ELF-1 (cell line): ENCODE data around the gene AHCTF1.
"Not testable (repeated sequence)": the region's sequence is repeated elsewhere in the genome, so short reads cannot be mapped to it uniquely, and the experiment has no call there.

Source experiments
- DNase-seq: peaks from one replicate; pipeline ENCODE4 v3.0.0-alpha.2; 2016; ENCODE audit warnings: low read depth, low spot score

AHCTF1 gene

DNA sequence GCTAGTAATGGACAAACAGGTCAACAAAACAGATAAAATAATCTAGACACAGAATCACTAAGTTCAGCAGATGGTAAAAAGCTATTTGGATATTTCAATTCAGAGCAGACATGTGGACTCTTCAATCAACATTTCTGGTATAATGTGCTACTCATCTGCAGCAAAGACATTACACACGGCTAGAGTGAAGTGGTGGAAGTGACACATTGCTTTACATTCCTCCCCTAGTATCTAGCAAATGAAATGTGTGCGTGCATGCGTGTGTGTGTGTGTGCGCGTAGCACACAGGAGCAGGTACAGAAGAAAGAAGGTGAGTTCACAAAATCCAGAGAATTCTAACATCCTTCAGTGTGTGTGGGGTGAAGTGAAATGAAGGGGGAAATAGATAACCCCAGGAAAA lies 8.3 kb downstream of the AHCTF1 start:
- no peak for DNase-seq

DNA sequence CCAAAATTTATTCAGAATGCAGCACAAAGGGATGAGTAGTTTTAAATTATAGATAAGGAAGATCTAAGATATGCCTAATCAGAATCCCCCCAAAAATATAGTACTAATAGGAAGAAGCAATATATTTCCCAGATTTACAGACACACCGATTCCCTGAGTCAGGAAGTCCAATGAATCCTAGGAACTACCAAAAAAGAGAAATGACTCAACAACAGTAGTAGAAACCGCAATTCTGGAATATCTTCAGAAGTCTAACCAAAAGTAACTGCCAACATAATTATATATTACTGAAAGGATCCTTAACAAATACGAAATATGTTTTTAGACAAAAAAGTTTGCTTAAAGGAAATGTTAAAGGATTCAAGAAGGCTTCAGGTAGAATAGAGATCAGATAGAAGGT lies 10.3 kb downstream of the AHCTF1 start:
- DNase-seq: no peak

DNA sequence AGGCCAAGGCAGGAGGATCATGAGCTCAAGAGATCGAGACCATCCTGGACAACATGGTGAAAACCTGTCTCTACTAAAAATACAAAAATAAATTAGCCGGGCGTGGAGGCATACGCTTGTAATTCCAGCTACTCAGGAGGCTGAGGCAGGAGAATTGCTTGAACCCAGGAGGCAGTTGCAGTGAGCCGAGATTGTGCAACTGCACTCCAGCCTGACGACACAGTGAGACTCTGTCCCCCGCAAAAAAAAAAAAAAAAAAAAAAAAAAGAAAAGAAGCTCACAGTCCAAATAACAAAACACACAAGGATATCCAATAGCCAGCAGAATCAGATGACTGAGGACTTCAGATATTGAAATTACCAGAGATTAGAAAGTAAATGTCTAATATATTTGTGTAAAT lies 11.8 kb downstream of the AHCTF1 start:
- DNase-seq: no peak

DNA sequence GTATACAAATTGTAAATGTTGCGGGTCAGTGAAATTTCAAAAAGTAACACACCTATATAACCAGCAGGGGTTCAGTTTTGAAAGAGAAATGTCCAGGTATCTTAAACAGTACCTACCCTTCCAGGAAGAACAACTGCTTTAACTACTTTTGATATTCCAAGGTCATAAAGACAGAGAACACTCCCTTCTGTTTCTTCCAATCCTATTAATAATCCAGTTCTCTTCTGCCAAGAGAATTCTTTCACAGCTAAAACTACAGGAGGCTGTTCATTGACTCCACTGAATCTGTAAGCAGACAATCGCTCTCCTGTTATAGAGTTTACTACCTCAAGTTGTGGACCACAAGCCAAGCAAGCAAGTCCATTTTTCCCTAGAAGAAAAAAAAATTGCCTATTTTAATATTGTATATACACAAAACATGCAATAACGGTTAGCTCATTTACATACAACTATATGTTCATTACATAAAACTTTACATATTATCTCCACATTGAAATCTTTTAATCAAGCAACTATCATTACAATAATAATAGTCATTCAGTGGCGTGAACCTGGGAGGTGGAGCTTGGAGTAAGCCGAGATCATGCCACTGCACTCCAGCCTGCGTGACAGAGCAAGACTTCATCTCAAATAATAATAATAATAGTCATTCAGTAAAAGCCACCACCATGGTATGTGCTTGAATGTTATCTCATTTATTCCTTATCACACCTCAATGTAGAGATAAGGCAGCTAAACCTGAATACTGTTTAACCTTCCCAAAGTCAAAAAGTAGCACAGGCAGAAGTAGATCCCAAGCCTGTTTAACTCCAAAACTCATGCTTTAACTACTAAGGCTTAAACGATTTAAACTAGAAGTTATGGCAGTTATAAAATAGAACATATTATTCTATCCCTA lies 15.5 kb downstream of the AHCTF1 start:
- DNase-seq: not testable (repeated sequence)

DNA sequence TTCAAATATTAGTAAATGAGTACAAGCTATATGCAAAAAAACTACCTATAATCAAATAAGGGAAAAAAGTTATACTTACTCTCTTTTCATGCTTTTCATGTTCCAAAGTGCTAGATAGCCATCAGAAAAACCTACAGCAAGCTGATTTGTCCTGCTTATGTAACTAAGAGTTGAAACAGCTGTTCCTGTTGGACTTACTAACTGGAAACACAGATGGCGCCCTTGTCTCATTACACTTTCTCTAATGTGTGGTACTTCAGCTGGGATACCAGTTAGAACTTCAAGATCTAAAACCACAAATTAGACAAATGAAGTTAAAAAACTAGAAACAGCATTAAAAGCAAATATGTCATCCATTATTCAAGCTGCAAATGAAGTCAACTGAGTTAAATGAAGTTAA lies 24.3 kb downstream of the AHCTF1 start:
- no peak for DNase-seq

DNA sequence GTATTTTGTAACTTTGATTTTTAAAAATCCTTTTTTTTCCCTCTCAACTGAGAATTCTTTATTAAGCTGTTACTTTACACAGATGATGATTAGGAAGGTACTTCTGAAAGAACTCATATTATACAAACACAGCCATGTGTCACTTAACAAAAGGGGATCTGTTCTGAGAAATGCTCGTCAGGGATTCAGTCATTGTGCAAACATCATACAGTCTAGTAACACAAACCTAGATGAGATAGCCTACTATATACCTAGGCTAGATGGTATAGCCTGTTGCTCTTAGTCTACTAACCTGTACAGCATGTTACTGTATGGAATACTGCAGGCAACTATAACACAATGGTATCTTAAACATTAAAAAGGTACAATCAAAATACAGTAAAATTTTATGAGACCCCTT lies 24.9 kb downstream of the AHCTF1 start:
- DNase-seq: no peak

DNA sequence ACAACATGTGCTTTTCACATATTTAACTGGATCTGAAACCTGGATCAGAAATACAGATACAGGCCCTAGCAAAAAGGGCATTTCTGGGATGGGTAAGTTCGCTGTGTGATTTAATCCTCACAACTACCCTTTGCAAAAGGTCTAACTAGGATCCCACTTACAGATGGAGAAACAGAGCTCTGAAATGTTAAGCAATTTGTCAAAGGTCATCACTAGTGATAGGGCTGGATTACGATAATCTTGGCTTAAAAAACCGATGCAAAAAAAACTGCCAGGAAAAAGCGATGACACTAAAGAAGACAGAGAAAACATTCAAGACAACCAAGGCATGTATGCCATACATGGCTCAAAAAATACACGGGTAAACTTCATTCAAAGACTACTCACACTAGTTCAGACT lies 29.9 kb downstream of the AHCTF1 start:
- DNase-seq: no peak

DNA sequence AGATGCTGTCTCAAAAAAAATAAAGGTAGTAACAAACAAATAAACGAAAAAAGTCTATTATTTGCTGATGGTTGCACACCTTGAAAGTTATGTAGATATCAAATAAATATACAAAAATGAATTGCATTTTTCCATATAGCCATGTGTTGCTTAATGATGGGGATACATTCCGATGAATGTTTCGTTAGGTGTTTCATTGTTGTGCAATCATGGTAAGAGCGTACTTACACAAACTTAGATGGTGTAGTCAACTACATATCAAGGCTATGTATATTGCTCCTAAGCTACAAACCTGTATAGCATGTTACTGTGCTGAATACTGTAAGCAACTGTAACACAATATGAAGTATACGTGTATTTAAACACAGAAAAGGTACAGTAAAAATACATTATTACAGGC lies 34.4 kb downstream of the AHCTF1 start:
- no peak for DNase-seq

DNA sequence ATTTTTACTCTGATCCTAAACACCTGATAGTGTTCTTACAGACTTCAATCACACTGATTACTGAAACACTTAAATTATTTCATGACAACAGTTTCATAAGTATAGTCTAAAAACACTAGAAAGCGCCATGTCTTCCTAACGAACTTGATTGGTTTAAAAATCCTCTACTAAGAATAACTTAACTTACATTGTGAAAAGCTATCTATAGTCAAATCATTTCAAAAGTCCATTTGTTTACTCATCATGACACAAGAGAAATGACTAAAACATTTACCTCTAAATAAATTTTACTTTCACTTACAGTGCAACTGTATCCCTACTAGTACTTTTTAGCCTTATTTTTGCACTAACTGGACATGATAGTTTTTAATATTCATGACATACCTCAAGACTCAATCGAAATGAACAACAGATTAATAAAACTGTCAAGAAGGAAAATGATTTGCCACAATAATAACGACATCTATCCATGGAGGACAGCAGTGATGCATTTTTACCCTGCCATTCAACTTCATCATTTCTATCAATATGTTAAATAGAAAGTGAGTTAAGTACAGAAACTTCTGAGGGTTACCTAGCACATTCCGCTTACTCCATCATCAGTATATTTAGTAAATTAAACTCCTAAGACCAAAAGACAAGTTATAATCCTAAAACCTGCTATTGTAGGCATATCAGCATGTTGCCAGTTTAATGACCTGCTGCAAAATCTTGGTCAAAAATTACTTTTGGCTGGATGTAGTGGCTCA lies 38.4 kb downstream of the AHCTF1 start:
- no peak for DNase-seq

DNA sequence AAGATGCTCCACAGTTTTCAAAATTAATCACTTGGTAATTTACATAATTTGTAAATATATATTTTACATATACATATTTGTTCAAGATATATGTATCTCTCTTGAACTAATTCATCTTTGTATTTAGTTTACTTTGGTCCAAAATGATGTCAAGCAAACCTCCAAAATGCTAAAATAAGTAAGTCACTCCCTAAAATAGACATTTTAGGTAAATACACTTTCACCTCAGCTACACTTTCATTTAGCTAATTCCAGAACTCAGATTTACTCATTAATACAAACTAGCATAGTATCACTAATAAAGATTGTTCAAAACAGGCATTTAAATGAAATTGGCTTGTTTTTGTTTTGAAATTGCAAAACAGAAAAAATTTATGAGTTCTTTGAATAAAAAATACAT lies 40.6 kb downstream of the AHCTF1 start:
- DNase-seq: no peak

DNA sequence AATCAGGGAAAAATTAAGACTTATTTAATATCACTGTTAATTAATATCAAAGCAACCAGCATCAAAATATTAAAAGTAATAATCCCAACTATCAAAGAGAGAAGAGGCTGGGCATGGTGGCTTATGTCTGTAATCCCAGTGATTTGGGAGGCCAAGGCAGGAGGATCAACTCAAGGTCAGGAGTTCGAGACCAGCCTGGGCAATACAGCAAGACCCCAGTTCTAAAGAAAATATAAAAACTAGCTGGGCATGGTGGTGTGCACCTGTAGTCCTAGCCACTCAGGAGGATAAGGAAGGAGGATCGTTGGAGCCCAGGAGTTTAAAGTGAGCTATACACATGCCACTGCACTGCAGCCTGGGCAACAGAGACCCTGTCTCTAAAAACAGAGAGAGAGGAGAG lies 43.2 kb downstream of the AHCTF1 start:
- no peak for DNase-seq

DNA sequence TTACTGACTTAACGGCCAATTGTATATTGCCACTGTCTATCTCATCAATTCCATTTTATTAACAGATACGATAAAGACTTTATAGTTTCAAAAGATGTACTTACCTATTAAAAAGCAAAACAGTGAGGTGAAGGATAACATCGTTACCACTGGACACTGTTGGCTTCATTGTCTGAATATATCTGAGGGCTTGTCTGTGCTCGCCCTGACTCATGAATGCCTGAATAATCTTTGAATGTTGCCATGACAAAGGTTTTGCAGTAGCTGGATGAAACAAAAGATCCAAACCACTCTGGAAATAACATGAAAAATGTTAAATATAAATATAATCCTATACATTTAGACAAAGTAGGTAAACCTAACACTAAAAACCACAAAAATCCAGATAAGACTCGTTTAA lies 46.4 kb downstream of the AHCTF1 start:
- DNase-seq: not testable (repeated sequence)

DNA sequence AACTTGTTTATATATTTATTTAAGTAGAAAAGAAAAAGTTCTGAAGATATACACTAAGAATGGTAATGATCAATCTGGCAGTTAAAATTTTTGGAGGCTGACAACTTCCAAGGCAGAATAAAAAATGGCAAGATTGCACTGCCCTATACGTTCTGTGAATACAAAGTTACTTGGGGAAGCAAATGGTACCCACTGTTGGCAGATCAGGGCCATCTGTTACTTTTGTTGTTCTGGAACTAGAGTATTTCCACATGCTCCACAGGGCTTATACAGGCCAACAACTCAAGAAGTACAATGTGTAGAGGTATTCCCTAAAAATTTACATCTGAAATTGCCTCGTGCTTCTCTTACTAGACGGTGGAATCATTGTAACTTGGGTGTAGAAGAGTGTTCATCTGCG lies 53.2 kb downstream of the AHCTF1 start:
- no peak for DNase-seq

DNA sequence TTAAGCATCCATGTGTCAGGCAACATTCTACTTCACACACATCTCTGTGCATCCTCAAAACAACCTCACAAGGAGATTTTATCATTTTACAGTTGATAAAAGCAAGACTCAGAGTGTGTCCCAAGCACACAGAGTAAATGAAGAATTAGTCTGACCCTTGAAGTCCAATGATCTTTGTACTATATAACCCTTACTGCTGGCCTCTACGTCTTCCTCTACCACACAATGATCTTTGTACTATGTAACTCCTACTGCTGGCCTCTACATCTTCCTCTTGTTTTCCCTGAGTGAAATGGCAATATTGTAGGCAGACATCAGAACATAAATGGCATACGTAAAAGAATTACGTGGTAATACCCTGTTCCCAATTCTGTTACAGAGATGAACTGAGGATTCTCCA lies 55.3 kb downstream of the AHCTF1 start:
- no peak for DNase-seq

DNA sequence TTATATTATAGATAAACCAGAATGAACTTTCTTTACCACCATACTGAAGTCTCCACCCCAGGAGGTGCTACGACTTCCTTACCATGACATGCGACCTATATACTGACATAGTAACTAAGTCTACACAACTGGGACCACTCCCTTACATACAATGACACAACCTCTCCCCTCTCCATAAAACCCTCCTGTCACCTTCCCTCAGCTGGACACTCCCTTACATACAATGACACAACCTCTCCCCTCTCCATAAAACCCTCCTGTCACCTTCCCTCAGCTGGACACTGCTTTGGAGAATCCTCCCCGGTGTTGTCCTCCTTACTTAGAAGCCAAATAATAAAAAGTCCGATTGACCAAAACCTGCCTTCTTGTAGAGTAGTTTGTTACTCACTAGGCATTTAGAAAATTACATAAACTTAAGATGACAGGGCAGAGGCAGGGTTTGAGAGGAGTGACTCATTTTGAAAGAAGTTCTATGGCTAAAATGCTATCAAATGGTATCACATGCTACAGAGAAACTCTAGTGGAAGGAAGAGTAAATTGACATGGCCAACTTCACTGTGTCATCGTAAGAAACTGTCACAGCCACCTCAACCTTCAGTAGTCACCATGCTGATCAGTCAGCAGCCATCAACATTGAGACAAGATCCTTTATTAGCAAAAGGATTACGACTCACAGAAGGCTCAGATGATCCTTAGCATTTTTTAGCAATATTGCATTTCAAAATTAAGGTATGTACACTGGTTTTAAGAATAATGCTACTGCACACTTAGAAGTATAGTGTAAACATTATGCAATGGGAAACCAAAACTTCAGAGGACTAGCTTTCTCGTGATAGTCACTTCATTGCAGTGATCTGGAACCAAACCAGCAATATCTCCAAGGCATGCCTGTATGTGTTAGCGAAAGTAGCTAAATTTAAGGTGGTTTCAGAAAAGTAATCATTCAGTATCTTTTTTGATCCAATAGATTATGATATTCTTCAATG lies 56.4 kb downstream of the AHCTF1 start:
- no peak for DNase-seq

DNA sequence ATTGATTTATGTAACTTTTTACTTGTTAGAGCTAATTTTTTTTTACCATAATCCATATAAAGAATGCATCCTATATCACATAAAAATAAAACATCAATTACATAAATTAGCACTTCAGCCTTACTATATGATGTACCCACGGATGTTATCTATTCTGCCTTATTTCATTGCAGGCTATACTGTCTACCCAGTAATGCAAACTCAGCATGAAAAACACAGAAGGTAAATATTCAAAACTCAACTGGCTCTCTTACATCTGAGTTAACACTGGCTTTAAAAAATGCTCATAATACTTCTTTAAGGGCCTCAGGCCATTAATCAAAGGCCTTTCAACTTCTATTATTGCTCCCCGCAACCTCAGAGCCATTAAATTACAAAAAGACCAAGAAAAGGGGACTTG lies 65.8 kb downstream of the AHCTF1 start:
- DNase-seq: no peak

DNA sequence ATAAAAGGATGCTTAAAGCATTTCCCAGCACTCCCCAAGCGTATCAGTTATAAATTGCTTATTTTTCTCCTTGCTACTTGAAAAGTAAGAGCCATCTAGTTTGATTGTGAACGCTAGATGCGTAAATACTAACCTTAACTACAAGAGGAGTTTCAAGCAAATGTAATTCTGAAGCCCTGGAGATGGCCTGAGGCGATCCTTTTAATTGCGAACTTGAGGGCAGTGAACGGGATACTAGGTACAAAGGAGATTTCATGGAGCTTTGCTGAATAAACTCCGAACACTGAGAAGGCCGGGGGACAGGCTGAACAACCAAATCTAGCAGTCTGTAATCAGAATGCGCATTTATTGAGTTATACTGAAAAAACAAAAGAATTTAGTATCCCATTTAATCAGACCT lies 68.0 kb downstream of the AHCTF1 start:
- peak; percentile 7 for DNase-seq

DNA sequence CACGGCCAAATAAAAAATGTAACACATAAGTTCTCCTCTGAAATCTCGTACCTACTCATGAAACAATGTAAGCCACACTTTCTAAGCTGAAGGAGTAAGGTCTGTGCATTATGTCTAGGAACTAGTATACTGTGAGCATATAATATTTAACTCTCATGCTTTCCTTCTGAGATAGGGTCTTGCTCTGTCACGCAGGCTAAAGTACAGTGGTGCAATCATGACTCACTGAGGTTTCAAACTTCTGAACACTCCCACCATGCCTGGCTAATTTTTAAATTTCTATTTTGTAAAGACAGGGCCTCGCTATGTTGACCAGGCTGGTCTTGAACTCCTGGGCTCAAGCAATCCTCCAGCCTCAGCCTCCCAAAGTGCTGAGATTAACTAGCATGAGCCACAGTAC lies 71.3 kb downstream of the AHCTF1 start:
- DNase-seq: no peak

DNA sequence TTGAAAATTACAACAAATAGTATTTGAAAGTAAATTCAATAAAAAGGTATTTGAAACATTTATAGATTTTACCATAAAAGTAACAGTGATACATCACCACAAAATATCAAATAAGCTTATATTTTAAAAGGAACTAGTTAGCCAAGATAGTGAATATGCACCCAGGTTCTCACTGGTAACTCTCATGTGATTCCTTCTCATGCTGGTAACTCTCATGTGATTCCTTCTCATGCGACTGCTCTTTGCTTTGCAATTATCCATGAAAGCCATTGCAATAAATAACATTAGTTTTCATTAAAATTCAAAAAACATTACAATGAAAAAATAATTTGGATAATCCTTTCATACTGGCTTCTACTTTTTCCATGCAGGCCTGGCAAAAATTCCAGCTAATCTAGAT lies 75.4 kb downstream of the AHCTF1 start:
- DNase-seq: no peak

DNA sequence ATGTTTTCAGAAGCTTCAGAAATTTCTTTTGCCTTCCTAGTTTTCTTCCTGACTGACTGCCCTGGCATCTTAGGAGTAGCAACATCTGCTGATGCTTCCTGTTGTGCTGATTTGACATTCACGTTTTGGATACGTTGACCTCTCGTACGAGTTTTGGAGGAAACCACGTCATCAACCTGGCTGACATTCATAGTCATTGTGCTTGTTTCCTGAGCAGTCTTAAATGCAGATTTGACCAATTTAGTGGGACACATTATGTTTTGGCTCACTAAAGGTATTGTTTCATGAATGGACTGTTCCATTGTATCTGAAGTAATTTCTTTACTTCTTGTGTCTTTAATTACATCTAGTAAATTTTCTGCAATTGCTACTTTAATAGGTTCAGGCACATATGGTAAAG lies 81.1 kb downstream of the AHCTF1 start:
- DNase-seq: not testable (repeated sequence)

DNA sequence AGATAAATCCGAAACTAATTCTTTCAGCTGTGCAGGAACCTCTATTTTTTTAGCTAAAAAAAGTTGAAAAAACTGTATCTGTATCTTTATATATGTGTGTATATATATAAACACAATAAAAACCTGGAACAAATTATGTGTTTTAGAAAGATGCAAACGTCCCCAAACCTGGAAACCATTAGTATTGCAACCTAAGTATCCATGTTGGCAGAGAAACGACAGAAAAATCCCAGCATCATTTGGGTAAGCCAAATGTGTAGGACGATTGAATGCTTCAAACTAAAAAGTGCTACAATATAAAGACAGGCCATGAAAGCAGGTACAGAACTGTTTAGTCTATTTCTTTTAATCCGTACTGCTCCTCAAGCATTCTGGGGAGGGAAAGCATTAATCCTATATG lies 87.9 kb downstream of the AHCTF1 start:
- DNase-seq: no peak

DNA sequence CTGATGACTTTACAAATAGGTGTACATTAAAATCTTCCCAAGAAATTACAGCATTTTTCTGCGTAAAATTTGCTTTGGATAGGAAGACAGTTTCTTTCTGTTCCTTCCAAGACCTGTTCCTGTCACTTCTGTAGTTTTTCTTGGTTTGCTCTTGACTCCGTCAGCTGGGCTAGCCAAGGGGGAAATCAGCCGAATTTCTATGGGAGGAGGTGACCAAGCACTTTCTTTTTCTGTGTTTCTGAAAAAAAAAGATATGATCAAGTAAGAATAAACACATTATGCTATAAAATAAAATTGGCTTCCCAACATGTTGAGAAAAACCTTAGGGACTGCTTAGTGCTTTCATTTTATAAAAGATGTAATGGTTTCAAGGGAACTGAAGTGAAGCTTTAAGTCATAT lies 91.0 kb downstream of the AHCTF1 start:
- DNase-seq: not testable (repeated sequence)
